Retinal pigment epithelial cell (primary cell): ENCODE results near the gene SH2D6.

Source experiments
- DNase-seq: peaks from one replicate; pipeline ENCODE4 v3.0.0-alpha.2; 2010; ENCODE audit warnings: low read depth
- H3K4me3 ChIP-seq: 2 replicates; pipeline ENCODE4 v1.5.1; 2011; ENCODE audit warnings: mild to moderate bottlenecking, low read length, control low read depth, moderate library complexity
- CTCF ChIP-seq: conservative IDR thresholded peaks from 2 replicates; pipeline ENCODE4 v1.5.1; 2011; ENCODE audit warnings: low read depth, low read length, control low read depth, inconsistent platforms

Gene SH2D6

GRCh38 chr2:85444629-85445172 is 26.2 kb downstream of the SH2D6 start:
- no peak for TF ChIP-seq CTCF
- H3K4me3 ChIP-seq = no peak overlapping the region
- no peak for DNase-seq

GRCh38 chr2:85445316-85446295 is 27.1 kb downstream of the SH2D6 start:
- no peak for TF ChIP-seq CTCF
- DNase-seq = no peak
- H3K4me3 ChIP-seq = no peak overlapping the region

- H3K4me3 ChIP-seq = no peak overlapping the region
- DNase-seq = no peak
- TF ChIP-seq CTCF = no peak
Measured at GRCh38 chr2:85446296-85447221, 28.0 kb downstream of the SH2D6 start.

- no peak overlapping the region for H3K4me3 ChIP-seq
Measured at GRCh38 chr2:85447222-85447585, 28.7 kb downstream of the SH2D6 start.

GRCh38 chr2:85448461-85449213 is 30.1 kb downstream of the SH2D6 start:
- no peak for TF ChIP-seq CTCF
- no peak for DNase-seq
- H3K4me3 ChIP-seq = no peak overlapping the region

More at GRCh38 chr2:85447222-85447585, 28.7 kb downstream of the SH2D6 start:
- no peak for TF ChIP-seq CTCF
- DNase-seq = no peak

- H3K4me3 ChIP-seq = no peak overlapping the region
- TF ChIP-seq CTCF = no peak
- DNase-seq = no peak
Measured at GRCh38 chr2:85449214-85449588, 30.7 kb downstream of the SH2D6 start.
